Activated CD4-positive, alpha-beta T cell treated with anti-CD3 and anti-CD28 coated beads, Interleukin-2, amount 50 U/mL, for 1 hour (primary cell): Measurements from ENCODE around the gene DPY19L3.
"Not testable (repeated sequence)": the region's sequence is repeated elsewhere in the genome, so short reads cannot be mapped to it uniquely, and the experiment has no call there.

ENCODE experiments used
- DNase-seq: peaks from one replicate; pipeline ENCODE4 v3.0.0-alpha.2; 2020

Gene DPY19L3

GRCh38 chr19:32405431-32406160, at the start of gene DPY19L3:
DPY19L3 (plus strand) TSS chr19:32405770; CDS start chr19:32408254, 2,484 bp downstream.
- peak; percentile 83 for DNase-seq

- no peak for DNase-seq
Observed at GRCh38 chr19:32357720-32358119, 47.9 kb upstream of the DPY19L3 start.

GRCh38 chr19:32358321-32358720, 47.2 kb upstream of the DPY19L3 start:
- no peak for DNase-seq

- no peak for DNase-seq
Observed at GRCh38 chr19:32359581-32359980, 46.0 kb upstream of the DPY19L3 start.

- no peak for DNase-seq
Observed at GRCh38 chr19:32361574-32362317, 43.8 kb upstream of the DPY19L3 start.

GRCh38 chr19:32362318-32362691, 43.3 kb upstream of the DPY19L3 start:
- DNase-seq = no peak

GRCh38 chr19:32363175-32363574, 42.4 kb upstream of the DPY19L3 start:
- no peak for DNase-seq

- no peak for DNase-seq
Observed at GRCh38 chr19:32363632-32364031, 41.9 kb upstream of the DPY19L3 start.

- DNase-seq = no peak
Observed at GRCh38 chr19:32364040-32364439, 41.5 kb upstream of the DPY19L3 start.

GRCh38 chr19:32367063-32367462, 38.5 kb upstream of the DPY19L3 start:
- DNase-seq = no peak

GRCh38 chr19:32367948-32368536, 37.5 kb upstream of the DPY19L3 start:
- no peak for DNase-seq

- no peak for DNase-seq
Observed at GRCh38 chr19:32368787-32369186, 36.8 kb upstream of the DPY19L3 start.

GRCh38 chr19:32372726-32373517, 32.6 kb upstream of the DPY19L3 start:
- DNase-seq = no peak

- no peak for DNase-seq
Observed at GRCh38 chr19:32373585-32374295, 31.8 kb upstream of the DPY19L3 start.

- DNase-seq = not testable (repeated sequence)
Observed at GRCh38 chr19:32374362-32374761, 31.2 kb upstream of the DPY19L3 start.

- DNase-seq = not testable (repeated sequence)
Observed at GRCh38 chr19:32377088-32377487, 28.5 kb upstream of the DPY19L3 start.

GRCh38 chr19:32380269-32380668, 25.3 kb upstream of the DPY19L3 start:
- DNase-seq = no peak

- DNase-seq = no peak
Observed at GRCh38 chr19:32387701-32388392, 17.7 kb upstream of the DPY19L3 start.

GRCh38 chr19:32388393-32388855, 17.1 kb upstream of the DPY19L3 start:
- no peak for DNase-seq

- no peak for DNase-seq
Observed at GRCh38 chr19:32392901-32393300, 12.7 kb upstream of the DPY19L3 start.

- DNase-seq = no peak
Observed at GRCh38 chr19:32396046-32396652, 9.4 kb upstream of the DPY19L3 start.
